HAP-1 (cell line): Measurements from ENCODE around the gene FADD.

Source experiments
- DNase-seq, 2 experiments: peaks; one replicate each; pipeline ENCODE4 v3.0.0-alpha.2; 2016 to 2020; ENCODE audit warnings: low spot score in 2 of 2
- H3K27me3 ChIP-seq: fragments of 250-450 bp; sonication (Bioruptor Pico); 2 replicates; pipeline ENCODE4 v1.5.1; 2020; ENCODE audit warnings: low read depth, mild to moderate bottlenecking, moderate library complexity
- H3K36me3 ChIP-seq: fragments of 250-450 bp; sonication (Bioruptor Pico); replicated peaks from 2 replicates; pipeline ENCODE4 v1.5.1; 2020; ENCODE audit warnings: mild to moderate bottlenecking
- H3K4me1 ChIP-seq: fragments of 250-450 bp; sonication (Bioruptor Pico); 2 replicates; pipeline ENCODE4 v1.5.1; 2020; ENCODE audit warnings: mild to moderate bottlenecking
- H3K4me3 ChIP-seq: fragments of 250-450 bp; sonication (Bioruptor Pico); 2 replicates; pipeline ENCODE4 v1.5.1; 2020; ENCODE audit warnings: mild to moderate bottlenecking, moderate library complexity
- H3K9me3 ChIP-seq: fragments of 250-450 bp; sonication (Bioruptor Pico); 2 replicates; pipeline ENCODE4 v1.5.1; 2020; ENCODE audit warnings: mild to moderate bottlenecking, moderate library complexity
- in situ Hi-C: fragments of 300-500 bp; cut with MboI; formaldehyde crosslinking; loops from 3 replicates; pipeline ENCODE4 v1.14.3; 2020; ENCODE audit warnings: low sequenced_read_pairs, inconsistent platforms, mixed read lengths

The FADD gene

GRCh38 chr11:70169632-70170031 is 33.5 kb upstream of the FADD start:
- H3K27me3 ChIP-seq, result no peaks in the 10 kb centered on the region
- H3K4me1 ChIP-seq, result no peaks in the 10 kb centered on the region
- no peak for DNase-seq

DNA sequence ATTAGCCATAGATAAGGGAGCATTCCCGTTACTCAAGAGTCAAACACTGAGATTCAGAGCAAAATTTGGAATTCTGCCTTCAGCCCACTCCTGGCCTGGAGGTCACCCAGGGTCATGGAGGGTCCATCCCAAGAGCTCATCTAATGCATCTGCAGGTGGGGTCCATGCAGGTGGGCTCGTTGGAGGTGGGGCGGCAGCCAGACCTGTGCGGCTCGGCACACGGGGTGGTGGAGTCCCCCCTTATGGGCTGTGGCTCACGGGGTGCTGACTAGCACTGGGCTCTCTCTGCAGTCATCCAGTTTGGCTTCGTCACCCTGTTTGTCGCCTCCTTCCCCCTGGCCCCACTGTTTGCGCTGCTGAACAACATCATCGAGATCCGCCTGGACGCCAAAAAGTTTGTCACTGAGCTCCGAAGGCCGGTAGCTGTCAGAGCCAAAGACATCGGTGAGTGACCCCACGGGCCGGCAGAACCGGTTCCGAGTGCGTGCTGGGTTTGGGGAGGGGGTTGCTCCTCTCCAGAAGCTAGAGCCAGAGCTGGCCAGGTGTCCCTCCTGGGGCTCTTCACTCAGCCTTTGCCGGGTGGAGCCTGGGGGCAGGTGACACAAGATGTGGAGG is 32.4 kb upstream of the FADD start:
- no peak for DNase-seq
- Histone ChIP-seq H3K36me3 (no peaks in the 10 kb centered on the region), H3K27me3 (no peaks in the 10 kb centered on the region), H3K4me1 (no peaks in the 10 kb centered on the region), H3K9me3 (no peaks in the 10 kb centered on the region), H3K4me3 (no peak overlapping the region)
- in situ Hi-C loops, result loop anchor here (10.0 kb wide), 1 partner anchor 86 kb away; no protein-coding TSS in a partner anchor

More at GRCh38 chr11:70169632-70170031, 33.5 kb upstream of the FADD start:
- no peaks in the 10 kb centered on the region for H3K36me3 ChIP-seq
- no peak overlapping the region for H3K4me3 ChIP-seq
- in situ Hi-C loops, result loop anchor here (10.0 kb wide), 1 partner anchor 85 kb away; no protein-coding TSS in a partner anchor
- H3K9me3 ChIP-seq, result no peaks in the 10 kb centered on the region

DNA sequence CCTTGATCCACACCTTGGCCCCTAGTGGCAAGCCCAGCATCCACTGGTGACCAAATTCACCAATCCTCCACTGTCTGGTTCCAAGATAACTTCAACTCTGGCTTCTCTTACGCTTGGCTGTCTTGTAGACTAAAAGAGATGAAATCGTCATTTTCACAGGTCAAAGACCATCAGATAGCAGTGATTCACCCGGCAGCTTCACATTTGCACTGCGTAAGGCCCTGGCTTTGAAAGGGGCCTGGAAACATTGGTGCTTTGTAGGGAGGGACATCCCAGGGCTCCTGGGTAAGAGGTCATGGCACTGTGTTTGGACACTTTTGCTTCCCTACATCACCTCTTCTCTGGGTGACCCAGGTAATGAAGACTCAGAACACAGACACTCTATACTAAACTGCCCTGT is 30.1 kb upstream of the FADD start:
- Histone ChIP-seq H3K9me3 (no peaks in the 10 kb centered on the region), H3K4me1 (no peaks in the 10 kb centered on the region), H3K27me3 (no peaks in the 10 kb centered on the region), H3K36me3 (no peaks in the 10 kb centered on the region), H3K4me3 (no peak overlapping the region)
- in situ Hi-C loops, result loop anchor here (10.0 kb wide), 1 partner anchor 88 kb away; no protein-coding TSS in a partner anchor
- no peak for DNase-seq

- no peaks in the 10 kb centered on the region for H3K4me1 ChIP-seq
- in situ Hi-C loops, result loop anchor here (10.0 kb wide), 1 partner anchor 90 kb away; no protein-coding TSS in a partner anchor
- H3K9me3 ChIP-seq, result no peaks in the 10 kb centered on the region
- no peaks in the 10 kb centered on the region for H3K36me3 ChIP-seq
- no peak for DNase-seq
- no peaks in the 10 kb centered on the region for H3K27me3 ChIP-seq
- no peak overlapping the region for H3K4me3 ChIP-seq
Measured at GRCh38 chr11:70174547-70175235, 28.4 kb upstream of the FADD start.

DNA sequence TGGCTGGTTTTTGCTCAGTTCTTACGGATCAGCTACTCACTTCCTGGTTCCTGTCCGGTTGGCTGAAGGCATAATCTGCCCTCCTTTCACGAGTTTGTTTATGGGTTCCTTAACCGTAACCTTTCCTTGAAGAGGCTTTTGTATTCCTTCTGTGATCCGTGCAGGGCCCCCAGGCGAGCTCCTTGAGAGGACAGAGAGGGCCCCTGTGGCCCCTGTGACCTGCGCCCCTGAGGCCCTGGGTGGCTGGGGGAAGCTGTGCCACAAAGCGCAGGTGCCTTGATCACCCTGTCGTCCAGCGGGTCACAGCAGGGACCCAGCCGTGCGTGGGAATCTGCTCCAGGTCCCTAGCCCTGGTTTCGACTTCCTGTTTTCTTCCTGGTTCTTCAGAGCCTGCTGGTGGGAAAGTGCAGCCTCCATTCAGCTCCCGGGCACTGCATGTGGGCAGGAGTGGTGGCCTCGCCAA is 27.8 kb upstream of the FADD start:
- Histone ChIP-seq H3K36me3 (no peaks in the 10 kb centered on the region), H3K9me3 (no peaks in the 10 kb centered on the region), H3K27me3 (no peaks in the 10 kb centered on the region), H3K4me1 (no peaks in the 10 kb centered on the region), H3K4me3 (no peak overlapping the region)
- in situ Hi-C loops, result loop anchor here (10.0 kb wide), 1 partner anchor 90 kb away; no protein-coding TSS in a partner anchor
- DNase-seq, result no peak

GRCh38 chr11:70176940-70177689 is 26.0 kb upstream of the FADD start:
- Histone ChIP-seq H3K4me1 (no peaks in the 10 kb centered on the region), H3K36me3 (no peaks in the 10 kb centered on the region), H3K27me3 (no peaks in the 10 kb centered on the region), H3K9me3 (no peaks in the 10 kb centered on the region), H3K4me3 (no peak overlapping the region)
- in situ Hi-C loops, result loop anchor here (10.0 kb wide), 1 partner anchor 92 kb away; no protein-coding TSS in a partner anchor
- DNase-seq, result peak; percentile 29 to 80

DNA sequence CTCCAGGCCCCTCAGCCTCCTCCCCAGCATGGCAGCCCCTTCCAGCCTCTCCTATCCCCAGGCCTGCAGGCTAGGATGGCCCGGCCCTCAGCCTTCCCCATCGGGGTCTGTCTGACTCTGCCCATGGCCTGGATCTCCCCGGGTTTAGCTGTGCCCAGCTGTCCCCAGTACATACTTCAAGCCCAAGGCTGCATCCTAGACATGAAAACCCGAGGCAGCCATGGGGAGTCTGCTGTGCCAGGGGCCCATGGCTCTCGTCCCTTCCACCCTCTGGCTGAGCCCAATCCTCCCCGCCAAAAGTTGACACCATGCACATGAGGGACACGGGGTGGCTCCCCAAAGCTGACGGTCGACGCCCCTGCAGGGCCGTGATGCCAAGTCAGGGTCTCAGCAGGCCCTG is 22.2 kb upstream of the FADD start:
- Histone ChIP-seq H3K4me1 (no peaks in the 10 kb centered on the region), H3K36me3 (no peaks in the 10 kb centered on the region), H3K4me3 (no peak overlapping the region), H3K9me3 (no peaks in the 10 kb centered on the region), H3K27me3 (no peaks in the 10 kb centered on the region)
- in situ Hi-C loops, result no loop called here
- no peak for DNase-seq

DNA sequence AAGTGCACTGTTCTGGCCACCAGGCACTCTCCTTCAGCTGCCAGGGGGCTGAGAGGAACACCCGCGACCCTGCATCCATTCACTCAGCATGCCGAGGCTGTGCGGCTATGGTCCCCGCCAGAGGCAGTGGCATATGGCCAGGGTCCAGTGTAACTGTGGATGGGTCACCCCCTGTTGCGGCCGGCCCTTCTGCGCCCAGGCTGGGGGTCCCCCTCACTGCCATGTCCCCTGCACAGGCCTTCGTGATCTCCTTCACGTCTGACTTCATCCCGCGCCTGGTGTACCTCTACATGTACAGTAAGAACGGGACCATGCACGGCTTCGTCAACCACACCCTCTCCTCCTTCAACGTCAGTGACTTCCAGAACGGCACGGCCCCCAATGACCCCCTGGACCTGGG is 20.8 kb upstream of the FADD start:
- in situ Hi-C loops, result no loop called here
- no peaks in the 10 kb centered on the region for H3K4me1 ChIP-seq

DNA sequence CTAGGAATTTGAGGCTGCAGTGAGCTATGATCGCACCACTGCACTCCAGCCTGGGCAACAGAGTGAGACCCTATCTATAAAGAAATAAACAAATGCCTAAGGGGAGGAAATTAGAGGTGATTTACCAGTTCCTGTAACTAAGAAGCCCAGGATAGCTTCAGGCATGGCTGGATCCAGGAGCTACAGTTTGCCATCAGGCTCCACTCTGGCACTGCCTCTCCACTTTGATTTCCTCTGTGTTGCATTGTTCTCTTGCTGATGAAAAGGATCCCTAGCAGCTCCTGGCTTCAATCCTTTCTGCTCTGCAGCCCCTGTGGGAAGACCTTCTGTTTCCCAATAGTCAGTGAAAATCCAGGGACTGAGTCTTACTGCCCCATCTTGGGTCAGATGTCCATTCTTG is 20.1 kb upstream of the FADD start:
- no peak for DNase-seq
- Histone ChIP-seq H3K9me3 (no peaks in the 10 kb centered on the region), H3K4me3 (no peak overlapping the region), H3K4me1 (no peaks in the 10 kb centered on the region), H3K27me3 (no peaks in the 10 kb centered on the region; the same call in 1 of the 2 replicates), H3K36me3 (no peaks in the 10 kb centered on the region)
- in situ Hi-C loops, result no loop called here

More for the DNA sequence above, 20.8 kb upstream of the FADD start:
- DNase-seq, result no peak
- Histone ChIP-seq H3K36me3 (no peaks in the 10 kb centered on the region), H3K9me3 (no peaks in the 10 kb centered on the region), H3K27me3 (no peaks in the 10 kb centered on the region), H3K4me3 (no peak overlapping the region)

DNA sequence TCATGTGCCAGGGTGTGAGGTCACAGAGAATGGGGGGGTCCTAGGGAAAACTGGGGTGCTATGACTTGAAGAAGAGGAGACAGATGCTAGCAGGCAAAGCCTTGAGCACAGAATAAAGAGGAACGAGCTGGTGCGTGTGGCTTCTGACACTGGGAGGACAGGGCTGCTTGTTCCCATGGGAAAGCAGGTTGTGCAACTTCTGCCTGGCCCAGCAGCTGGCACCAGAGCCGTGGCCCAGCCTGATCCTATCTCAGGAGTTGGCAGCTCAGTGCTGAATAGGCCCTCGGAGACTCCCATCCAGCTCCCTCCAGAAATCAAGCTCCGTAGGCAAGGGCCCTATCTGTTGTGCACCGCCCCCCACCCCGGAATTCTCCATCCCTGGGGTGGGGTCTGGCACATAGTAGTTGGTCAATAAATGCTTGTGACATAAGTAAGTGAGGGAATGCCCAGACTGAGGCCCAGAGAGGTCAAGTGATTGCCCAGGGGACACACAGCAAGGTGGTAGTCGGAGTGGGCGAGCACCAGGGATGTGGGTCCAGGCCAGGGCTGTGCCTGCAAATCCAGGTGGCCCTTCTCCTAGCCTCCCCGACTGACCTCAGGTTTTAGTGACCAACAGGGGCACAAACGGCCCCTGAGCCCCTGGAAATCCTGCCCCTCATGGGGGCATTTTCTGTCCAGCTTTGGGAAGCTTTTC is 19.5 kb upstream of the FADD start:
- no peak for DNase-seq
- Histone ChIP-seq H3K4me1 (no peaks in the 10 kb centered on the region), H3K27me3 (no peaks in the 10 kb centered on the region; the same call in 1 of the 2 replicates), H3K4me3 (no peak overlapping the region), H3K36me3 (no peaks in the 10 kb centered on the region), H3K9me3 (no peaks in the 10 kb centered on the region)
- in situ Hi-C loops, result no loop called here

DNA sequence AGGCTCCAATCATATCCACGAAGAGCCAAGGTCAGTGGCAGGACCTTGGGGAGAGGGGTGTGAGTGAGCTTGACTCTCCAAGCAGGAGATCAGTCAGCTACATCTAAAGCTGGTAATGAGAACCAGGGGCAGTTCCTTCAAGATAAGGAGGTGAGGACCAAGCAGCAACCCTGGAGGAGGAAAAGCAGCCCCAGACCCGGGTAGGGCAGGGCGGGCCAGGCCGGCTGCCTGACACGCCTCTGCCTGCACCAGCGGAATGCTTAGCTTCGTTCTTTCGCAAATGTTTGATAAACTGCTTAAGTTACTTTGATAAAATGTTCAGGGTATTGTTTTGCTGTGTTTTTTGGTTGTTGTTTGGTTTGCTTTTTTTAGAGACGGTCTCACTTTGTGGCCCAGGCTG is 18.7 kb upstream of the FADD start:
- in situ Hi-C loops, result no loop called here
- no peak for DNase-seq
- Histone ChIP-seq H3K27me3 (no peaks in the 10 kb centered on the region; the same call in 1 of the 2 replicates), H3K4me1 (no peaks in the 10 kb centered on the region), H3K36me3 (no peaks in the 10 kb centered on the region), H3K4me3 (no peak overlapping the region), H3K9me3 (no peaks in the 10 kb centered on the region)

DNA sequence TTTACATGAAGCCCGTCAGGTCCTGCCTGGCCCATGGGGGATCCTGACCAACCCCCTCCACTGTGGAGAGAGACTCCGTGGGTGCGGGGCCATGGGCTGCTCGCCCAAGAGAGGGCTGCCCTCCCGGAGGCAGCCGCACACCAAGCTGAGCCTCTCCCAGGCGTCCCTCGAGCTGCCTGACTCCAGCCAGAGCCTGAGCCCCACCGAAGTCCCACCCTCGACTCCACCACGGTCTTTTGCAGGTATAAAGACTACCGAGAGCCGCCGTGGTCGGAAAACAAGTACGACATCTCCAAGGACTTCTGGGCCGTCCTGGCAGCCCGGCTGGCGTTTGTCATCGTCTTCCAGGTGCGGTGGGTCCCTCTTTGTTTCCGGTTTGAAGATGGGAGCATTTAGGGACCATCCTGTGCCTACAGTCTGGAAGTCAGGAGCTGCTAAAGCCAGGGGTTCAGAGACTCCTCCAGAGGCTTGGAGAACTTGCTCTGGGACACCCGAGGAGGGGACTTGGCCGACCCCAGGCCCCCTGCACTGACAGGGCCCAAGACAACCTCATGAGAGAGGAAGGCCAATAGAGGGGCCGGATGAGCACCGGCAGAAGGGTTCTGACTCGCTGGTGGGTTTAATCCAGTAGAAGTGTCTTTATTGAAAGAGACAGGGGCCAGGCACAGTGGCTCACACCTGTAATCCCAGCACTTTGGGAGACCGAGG is 17.6 kb upstream of the FADD start:
- no peaks in the 10 kb centered on the region; the same call in 1 of the 2 replicates for H3K27me3 ChIP-seq
- H3K4me1 ChIP-seq, result no peaks in the 10 kb centered on the region
- DNase-seq, result no peak
- no peaks in the 10 kb centered on the region for H3K36me3 ChIP-seq
- in situ Hi-C loops, result no loop called here
- H3K9me3 ChIP-seq, result no peaks in the 10 kb centered on the region
- no peak overlapping the region for H3K4me3 ChIP-seq

DNA sequence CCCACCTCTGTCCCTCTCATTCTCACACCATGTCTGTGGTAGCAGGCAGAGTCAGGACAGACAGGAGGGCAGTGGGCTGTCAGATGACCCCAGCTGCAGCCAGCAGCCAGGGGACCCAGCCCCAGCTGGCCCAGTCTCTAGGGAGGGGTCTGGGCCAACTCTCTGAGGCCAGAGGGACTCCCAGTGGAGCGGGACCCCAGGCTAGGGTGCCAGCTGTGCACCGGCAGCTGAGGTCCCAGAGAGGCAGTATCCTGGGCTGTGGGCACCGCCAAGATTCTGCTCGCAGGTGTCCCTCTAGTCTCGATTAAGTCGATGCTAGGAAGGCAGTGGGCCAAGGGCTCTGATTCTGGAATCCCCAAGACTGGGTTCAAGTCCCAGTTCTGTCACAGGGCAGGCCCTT is 16.7 kb upstream of the FADD start:
- in situ Hi-C loops, result no loop called here
- H3K27me3 ChIP-seq, result no peaks in the 10 kb centered on the region; the same call in 1 of the 2 replicates
- H3K9me3 ChIP-seq, result no peaks in the 10 kb centered on the region
- H3K4me3 ChIP-seq, result no peak overlapping the region
- no peak for DNase-seq
- H3K36me3 ChIP-seq, result no peaks in the 10 kb centered on the region
- H3K4me1 ChIP-seq, result no peaks in the 10 kb centered on the region
